Panc1 (cell line): ENCODE data around the gene PNLDC1.

Source experiments
- SIN3A ChIP-seq: IDR thresholded peaks from 2 replicates; pipeline ENCODE4 v1.6.1; 2012; ENCODE audit warnings: low read depth, mild to moderate bottlenecking, low read length, moderate library complexity, borderline replicate concordance; ENCODE audit not compliant: insufficient read depth
- TF ChIP-seq, protein P1 (sequence below), 2 experiments: IDR thresholded peaks; 2 replicates each; pipeline ENCODE4 v1.6.1; 2011 to 2012; ENCODE audit warnings: low read depth in 2 of 2, control low read depth in 1 of 2, low read length in 1 of 2, mild to moderate bottlenecking in 1 of 2, moderate library complexity in 1 of 2; ENCODE audit not compliant: insufficient read depth in 1 of 2
- TF ChIP-seq, protein P2 (sequence below): fragments of 450-650 bp; IDR thresholded peaks from 2 replicates; pipeline ENCODE4 v1.5.1; 2017; ENCODE audit warnings: mild to moderate bottlenecking

DNA sequence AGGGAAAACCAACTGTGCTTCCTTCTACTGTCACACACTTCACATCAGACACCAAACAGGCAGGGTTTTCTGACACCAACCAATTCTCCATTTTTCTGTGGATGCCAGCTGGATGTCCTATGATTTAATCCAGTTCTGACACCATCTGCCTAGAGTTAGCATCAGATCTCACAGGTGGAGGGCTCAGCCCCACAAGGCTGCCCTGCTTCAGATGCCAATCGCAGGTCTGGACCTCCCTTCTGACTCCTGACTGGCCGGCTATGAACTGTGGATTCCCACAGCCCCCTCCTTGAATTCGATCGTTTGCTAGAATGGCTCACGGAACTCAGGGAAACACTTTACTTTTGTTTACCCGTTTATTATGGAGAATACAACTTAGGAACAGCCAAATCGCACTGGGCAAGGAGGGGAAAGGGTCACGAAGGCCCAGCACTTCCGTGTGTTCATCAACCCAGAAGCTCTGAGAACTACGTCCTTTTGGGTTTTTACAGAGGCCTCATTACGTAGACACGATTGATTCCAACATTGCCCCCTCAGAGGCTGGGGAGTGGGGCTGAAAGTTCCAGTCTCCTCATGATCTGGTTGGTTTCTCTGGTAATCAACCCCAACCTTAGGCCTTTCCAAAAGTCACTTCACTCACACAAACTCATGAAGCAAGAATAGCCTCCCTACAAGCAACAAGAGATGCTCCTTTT is 65.3 kb downstream of the PNLDC1 start:
- TF ChIP-seq, protein P1, sequence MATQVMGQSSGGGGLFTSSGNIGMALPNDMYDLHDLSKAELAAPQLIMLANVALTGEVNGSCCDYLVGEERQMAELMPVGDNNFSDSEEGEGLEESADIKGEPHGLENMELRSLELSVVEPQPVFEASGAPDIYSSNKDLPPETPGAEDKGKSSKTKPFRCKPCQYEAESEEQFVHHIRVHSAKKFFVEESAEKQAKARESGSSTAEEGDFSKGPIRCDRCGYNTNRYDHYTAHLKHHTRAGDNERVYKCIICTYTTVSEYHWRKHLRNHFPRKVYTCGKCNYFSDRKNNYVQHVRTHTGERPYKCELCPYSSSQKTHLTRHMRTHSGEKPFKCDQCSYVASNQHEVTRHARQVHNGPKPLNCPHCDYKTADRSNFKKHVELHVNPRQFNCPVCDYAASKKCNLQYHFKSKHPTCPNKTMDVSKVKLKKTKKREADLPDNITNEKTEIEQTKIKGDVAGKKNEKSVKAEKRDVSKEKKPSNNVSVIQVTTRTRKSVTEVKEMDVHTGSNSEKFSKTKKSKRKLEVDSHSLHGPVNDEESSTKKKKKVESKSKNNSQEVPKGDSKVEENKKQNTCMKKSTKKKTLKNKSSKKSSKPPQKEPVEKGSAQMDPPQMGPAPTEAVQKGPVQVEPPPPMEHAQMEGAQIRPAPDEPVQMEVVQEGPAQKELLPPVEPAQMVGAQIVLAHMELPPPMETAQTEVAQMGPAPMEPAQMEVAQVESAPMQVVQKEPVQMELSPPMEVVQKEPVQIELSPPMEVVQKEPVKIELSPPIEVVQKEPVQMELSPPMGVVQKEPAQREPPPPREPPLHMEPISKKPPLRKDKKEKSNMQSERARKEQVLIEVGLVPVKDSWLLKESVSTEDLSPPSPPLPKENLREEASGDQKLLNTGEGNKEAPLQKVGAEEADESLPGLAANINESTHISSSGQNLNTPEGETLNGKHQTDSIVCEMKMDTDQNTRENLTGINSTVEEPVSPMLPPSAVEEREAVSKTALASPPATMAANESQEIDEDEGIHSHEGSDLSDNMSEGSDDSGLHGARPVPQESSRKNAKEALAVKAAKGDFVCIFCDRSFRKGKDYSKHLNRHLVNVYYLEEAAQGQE (IDR thresholded peaks at IDR 0.05; ENCODE audit: insufficient read depth in 1 of 2, low read depth in 2 of 2, low read length in 1 of 2), result no peak
- TF ChIP-seq, protein P2, sequence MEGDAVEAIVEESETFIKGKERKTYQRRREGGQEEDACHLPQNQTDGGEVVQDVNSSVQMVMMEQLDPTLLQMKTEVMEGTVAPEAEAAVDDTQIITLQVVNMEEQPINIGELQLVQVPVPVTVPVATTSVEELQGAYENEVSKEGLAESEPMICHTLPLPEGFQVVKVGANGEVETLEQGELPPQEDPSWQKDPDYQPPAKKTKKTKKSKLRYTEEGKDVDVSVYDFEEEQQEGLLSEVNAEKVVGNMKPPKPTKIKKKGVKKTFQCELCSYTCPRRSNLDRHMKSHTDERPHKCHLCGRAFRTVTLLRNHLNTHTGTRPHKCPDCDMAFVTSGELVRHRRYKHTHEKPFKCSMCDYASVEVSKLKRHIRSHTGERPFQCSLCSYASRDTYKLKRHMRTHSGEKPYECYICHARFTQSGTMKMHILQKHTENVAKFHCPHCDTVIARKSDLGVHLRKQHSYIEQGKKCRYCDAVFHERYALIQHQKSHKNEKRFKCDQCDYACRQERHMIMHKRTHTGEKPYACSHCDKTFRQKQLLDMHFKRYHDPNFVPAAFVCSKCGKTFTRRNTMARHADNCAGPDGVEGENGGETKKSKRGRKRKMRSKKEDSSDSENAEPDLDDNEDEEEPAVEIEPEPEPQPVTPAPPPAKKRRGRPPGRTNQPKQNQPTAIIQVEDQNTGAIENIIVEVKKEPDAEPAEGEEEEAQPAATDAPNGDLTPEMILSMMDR, result no peak
- TF ChIP-seq SIN3A, result no peak
